Measurements from ENCODE around the gene TRMO. TPM values are rescaled to one million over a fixed set of nuclear protein-coding genes. Genes with fewer than 3 reads are reported as not detected.

The TRMO gene
- total and polyA plus RNA-seq, 7 donors, result 6.7 to 13.9 (median 9.2) TPM

DNA sequence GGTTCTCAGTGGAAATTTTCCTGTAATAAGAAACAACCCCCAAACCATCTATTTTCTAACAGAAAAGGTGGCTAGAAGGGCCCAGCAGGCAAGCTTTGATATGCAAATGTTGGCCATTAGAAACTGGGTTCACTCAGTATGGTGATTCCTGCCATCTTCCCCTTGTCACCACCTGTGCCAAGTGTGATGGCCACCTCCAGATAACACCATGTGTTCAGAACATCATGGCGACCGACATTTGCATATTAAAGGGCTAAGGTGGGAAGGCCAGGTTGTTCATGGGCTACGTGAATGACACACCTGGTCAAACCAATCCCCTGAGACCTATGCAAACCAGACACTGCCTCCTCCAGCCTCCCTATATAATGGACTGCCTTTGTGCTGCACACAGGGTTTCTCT lies 48.9 kb downstream of the TRMO start:
- H3K27ac ChIP-seq, result no peak overlapping the region
- H3K4me3 ChIP-seq, result no peak overlapping the region
- intact Hi-C loops (cut with DNase I), result no loop called here
- H3K27me3 ChIP-seq (ENCODE audit: insufficient read depth in 3 of 3, low read length in 2 of 3), result no peaks in the 10 kb centered on the region
- H3K9me3 ChIP-seq, result peaks cover 3% of the 10 kb centered on the region
- 77 to 87% (median 77%) methylated on average over 3 of the region's 3 CpGs for WGBS, 3 donors
- no peaks in the 10 kb centered on the region for H3K4me1 ChIP-seq
- H3K36me3 ChIP-seq (ENCODE audit: insufficient read depth in 1 of 2, low read depth in 1 of 2), result no peaks in the 10 kb centered on the region
- DNase-seq (no peak), ATAC-seq (no peak)
- TF ChIP-seq, protein P1, sequence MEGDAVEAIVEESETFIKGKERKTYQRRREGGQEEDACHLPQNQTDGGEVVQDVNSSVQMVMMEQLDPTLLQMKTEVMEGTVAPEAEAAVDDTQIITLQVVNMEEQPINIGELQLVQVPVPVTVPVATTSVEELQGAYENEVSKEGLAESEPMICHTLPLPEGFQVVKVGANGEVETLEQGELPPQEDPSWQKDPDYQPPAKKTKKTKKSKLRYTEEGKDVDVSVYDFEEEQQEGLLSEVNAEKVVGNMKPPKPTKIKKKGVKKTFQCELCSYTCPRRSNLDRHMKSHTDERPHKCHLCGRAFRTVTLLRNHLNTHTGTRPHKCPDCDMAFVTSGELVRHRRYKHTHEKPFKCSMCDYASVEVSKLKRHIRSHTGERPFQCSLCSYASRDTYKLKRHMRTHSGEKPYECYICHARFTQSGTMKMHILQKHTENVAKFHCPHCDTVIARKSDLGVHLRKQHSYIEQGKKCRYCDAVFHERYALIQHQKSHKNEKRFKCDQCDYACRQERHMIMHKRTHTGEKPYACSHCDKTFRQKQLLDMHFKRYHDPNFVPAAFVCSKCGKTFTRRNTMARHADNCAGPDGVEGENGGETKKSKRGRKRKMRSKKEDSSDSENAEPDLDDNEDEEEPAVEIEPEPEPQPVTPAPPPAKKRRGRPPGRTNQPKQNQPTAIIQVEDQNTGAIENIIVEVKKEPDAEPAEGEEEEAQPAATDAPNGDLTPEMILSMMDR (IDR thresholded peaks at IDR 0.05), result no peak

- H3K27ac ChIP-seq, result no peak overlapping the region
- no peak overlapping the region for H3K4me3 ChIP-seq
- ATAC-seq, result no peak
- H3K4me1 ChIP-seq, result no peaks in the 10 kb centered on the region
- TF ChIP-seq, protein P1 (IDR thresholded peaks at IDR 0.05), result no peak
- DNase-seq, result no peak
- H3K36me3 ChIP-seq (ENCODE audit: insufficient read depth in 1 of 2, low read depth in 1 of 2), result no peaks in the 10 kb centered on the region
- intact Hi-C loops (cut with DNase I), result loop anchor here in 1 of 2 donors (10.0 kb wide), 1 partner anchor 64 kb away; no protein-coding TSS in a partner anchor
- H3K9me3 ChIP-seq, result peaks cover 10% of the 10 kb centered on the region
- 66 to 81% (median 75%) methylated on average over 3 of the region's 3 CpGs for WGBS, 3 donors
- peaks cover 0 to 26% (median 0%) of the 10 kb centered on the region in 3 donors for H3K27me3 ChIP-seq (ENCODE audit: insufficient read depth in 3 of 3, low read length in 2 of 3)
Measured at GRCh38 chr9:97868859-97869258, 53.4 kb downstream of the TRMO start.

- H3K36me3 ChIP-seq (ENCODE audit: insufficient read depth in 1 of 2, low read depth in 1 of 2), result no peaks in the 10 kb centered on the region
- intact Hi-C loops (cut with DNase I), result loop anchor here in 1 of 2 donors (10.0 kb wide), 1 partner anchor 62 kb away; no protein-coding TSS in a partner anchor
- peaks cover 10% of the 10 kb centered on the region for H3K9me3 ChIP-seq
- H3K4me3 ChIP-seq, result no peak overlapping the region
- H3K27me3 ChIP-seq (ENCODE audit: insufficient read depth in 3 of 3, low read length in 2 of 3), result peaks cover 0 to 31% (median 1%) of the 10 kb centered on the region in 3 donors
- DNase-seq (no peak), ATAC-seq (no peak)
- H3K4me1 ChIP-seq, result no peaks in the 10 kb centered on the region
- TF ChIP-seq, protein P1 (IDR thresholded peaks at IDR 0.05), result no peak
- no peak overlapping the region for H3K27ac ChIP-seq
Measured at GRCh38 chr9:97866848-97867247, 55.5 kb downstream of the TRMO start.

DNA sequence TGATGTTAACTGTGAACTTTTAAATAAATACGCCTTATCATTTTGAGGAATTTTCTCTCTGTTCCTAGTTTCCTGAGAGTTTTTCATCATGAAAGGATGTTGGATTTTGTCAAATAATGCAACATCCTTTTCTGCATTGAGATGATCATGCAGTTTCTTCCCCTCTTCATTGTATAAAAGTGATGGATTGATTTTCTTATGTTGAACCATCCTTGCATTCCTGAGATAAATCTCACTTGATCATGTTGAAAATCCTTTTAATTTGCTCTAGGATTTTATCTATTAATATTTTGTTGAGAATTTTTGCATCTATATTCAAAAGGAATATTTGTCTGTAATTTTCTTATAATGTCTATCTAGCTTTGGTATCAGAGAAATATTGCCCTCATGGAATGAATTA lies 56.0 kb downstream of the TRMO start:
- ATAC-seq (no peak), DNase-seq (no peak)
- Histone ChIP-seq H3K9me3 (peaks cover 10% of the 10 kb centered on the region), H3K4me3 (no peak overlapping the region), H3K4me1 (no peaks in the 10 kb centered on the region), H3K27ac (no peak overlapping the region), H3K27me3 (ENCODE audit: insufficient read depth in 3 of 3, low read length in 2 of 3) (peaks cover 0 to 36% (median 4%) of the 10 kb centered on the region in 3 donors), H3K36me3 (ENCODE audit: insufficient read depth in 1 of 2, low read depth in 1 of 2) (no peaks in the 10 kb centered on the region)
- 98 to 100% (median 100%) methylated on average over 1 of the region's 1 CpG for WGBS, 3 donors
- TF ChIP-seq, protein P1 (IDR thresholded peaks at IDR 0.05), result no peak
- intact Hi-C loops (cut with DNase I), result loop anchor here in 1 of 2 donors (10.0 kb wide), 1 partner anchor 61 kb away; no protein-coding TSS in a partner anchor

DNA sequence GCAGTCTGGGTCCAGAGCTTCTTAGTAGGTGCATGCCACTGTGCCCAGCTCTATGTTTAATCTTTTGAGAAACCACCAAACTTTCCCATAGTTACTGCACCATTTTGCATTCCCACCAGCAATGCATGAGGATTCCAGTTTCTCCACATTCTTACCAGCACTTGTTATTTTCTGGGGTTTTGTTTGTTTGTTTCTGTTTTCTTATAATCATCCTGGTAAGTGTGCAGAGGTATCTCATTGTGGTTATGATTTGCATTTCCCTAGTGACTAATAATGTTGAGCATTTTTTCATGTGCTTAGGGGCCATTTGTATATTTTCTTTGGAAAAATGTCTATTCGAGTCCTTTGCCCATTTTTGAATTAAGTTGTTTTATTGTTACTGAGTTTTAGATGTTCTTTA lies 57.9 kb downstream of the TRMO start:
- H3K4me1 ChIP-seq, result no peaks in the 10 kb centered on the region
- H3K4me3 ChIP-seq, result no peak overlapping the region
- intact Hi-C loops (cut with DNase I), result loop anchor here in 1 of 2 donors (10.0 kb wide), 1 partner anchor 60 kb away; no protein-coding TSS in a partner anchor
- ATAC-seq (no peak), DNase-seq (no peak)
- TF ChIP-seq, protein P1 (IDR thresholded peaks at IDR 0.05), result no peak
- WGBS, 3 donors, result 59 to 78% (median 66%) methylated on average over 1 of the region's 1 CpG
- H3K9me3 ChIP-seq, result peaks cover 10% of the 10 kb centered on the region
- H3K27ac ChIP-seq, result no peak overlapping the region
- H3K27me3 ChIP-seq (ENCODE audit: insufficient read depth in 3 of 3, low read length in 2 of 3), result peaks cover 0 to 54% (median 8%) of the 10 kb centered on the region in 3 donors
- H3K36me3 ChIP-seq (ENCODE audit: insufficient read depth in 1 of 2, low read depth in 1 of 2), result no peaks in the 10 kb centered on the region

Measured in psoas muscle (tissue), 8 donors.